Transverse colon (tissue), 4 donors: ENCODE data around the gene STK10.

Experiments
- POLR2A ChIP-seq: fragments of 450-650 bp; IDR thresholded peaks from one replicate; pipeline ENCODE4 v1.6.1; 2016; ENCODE audit warnings: antibody characterized with exemption, mild to moderate bottlenecking, moderate library complexity
- POLR2AphosphoS5 ChIP-seq, 3 donors: sonication (generic); formaldehyde crosslinking; IDR thresholded peaks; one replicate each; pipeline ENCODE4 v1.6.1; 2016; ENCODE audit warnings: antibody characterized with exemption in 3 of 3
- TF ChIP-seq, protein P1 (sequence below), 5 experiments: fragments of 200-600 bp in 3 of 5; fragments of 450-650 bp in 2 of 5; sonication (generic) in 3 of 5; IDR thresholded peaks; 1 replicate in 2 of 5; 2 replicates in 3 of 5; pipeline ENCODE4 v1.5.1; 2016 to 2017; ENCODE audit warnings: antibody characterized with exemption in 5 of 5, inconsistent platforms in 3 of 5, mild to moderate bottlenecking in 2 of 5, moderate library complexity in 1 of 5

DNA sequence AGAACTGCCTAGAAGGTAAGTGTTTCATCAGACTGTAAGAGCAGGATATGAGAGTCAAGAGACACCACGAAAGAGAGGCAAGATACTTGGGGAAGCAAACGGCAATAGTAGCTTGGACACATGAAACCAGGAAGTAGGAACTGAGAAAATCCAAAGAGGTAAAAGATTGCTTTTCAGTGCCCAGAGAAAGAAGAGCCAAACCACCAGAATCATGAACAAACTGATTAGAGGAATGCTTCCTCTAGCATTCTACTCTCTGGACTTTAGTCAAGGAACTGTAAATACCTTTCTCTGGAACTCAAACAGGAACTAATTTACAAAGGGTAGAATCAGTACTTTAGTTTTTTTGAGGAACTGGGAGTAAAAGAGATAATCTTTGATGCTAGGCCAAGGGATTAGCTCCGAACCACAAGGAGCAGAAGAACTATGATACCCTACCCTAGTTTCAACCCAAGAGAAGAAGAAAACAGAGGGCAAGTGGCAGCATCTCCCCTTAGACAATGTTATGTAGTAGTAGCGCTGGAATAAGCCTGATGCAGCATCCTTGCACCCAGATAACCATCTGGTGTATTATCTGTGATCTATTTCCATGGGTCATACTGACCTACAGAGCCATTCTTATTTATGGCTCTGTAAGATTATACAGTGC is 47.2 kb upstream of the STK10 start:
- TF ChIP-seq, protein P1, sequence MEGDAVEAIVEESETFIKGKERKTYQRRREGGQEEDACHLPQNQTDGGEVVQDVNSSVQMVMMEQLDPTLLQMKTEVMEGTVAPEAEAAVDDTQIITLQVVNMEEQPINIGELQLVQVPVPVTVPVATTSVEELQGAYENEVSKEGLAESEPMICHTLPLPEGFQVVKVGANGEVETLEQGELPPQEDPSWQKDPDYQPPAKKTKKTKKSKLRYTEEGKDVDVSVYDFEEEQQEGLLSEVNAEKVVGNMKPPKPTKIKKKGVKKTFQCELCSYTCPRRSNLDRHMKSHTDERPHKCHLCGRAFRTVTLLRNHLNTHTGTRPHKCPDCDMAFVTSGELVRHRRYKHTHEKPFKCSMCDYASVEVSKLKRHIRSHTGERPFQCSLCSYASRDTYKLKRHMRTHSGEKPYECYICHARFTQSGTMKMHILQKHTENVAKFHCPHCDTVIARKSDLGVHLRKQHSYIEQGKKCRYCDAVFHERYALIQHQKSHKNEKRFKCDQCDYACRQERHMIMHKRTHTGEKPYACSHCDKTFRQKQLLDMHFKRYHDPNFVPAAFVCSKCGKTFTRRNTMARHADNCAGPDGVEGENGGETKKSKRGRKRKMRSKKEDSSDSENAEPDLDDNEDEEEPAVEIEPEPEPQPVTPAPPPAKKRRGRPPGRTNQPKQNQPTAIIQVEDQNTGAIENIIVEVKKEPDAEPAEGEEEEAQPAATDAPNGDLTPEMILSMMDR (IDR thresholded peaks at IDR 0.05), result no peak
- TF ChIP-seq POLR2AphosphoS5 (IDR thresholded peaks at IDR 0.05) (peak in 1 of 3 donors; percentile 24), POLR2A (no peak)
